ENCODE measurements around the gene ELAVL3. TPM values are rescaled to one million over a fixed set of nuclear protein-coding genes. Genes with fewer than 3 reads are reported as not detected.

The ELAVL3 gene
- total RNA-seq, 1 experiment from 2014 or later = 1.2 TPM

DNA sequence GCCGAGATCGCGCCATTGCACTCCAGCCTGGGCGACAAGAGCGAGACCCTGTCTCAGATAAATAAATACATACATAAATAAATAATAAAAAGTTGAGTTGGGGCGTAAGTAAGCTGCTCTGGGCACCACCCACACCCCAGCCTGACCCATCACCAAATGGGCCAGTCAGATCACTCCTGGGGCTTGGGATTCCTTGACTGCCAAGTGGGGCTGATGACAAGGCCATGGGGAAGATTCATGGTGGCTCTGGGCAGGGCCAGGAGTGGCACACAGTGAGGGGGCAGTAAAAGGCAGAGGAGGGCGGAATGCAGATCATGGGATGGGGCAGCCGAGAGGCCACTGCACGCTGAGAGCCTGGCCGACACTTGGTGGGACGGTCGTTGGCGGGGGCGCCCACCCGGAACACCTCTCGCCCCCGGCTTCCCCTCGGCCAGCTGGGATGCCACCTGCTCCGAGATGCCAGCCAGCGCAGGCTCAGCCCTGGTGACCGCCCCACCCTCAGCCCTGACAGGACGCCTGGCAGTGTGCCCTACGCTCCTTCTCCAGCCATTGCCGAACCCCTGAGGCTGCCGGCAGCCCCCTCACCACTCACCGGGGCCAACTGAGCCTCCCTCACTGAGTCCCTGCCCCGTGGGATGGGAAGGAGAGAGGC lies 13.9 kb upstream of the ELAVL3 start:
- TF ChIP-seq, protein P1, sequence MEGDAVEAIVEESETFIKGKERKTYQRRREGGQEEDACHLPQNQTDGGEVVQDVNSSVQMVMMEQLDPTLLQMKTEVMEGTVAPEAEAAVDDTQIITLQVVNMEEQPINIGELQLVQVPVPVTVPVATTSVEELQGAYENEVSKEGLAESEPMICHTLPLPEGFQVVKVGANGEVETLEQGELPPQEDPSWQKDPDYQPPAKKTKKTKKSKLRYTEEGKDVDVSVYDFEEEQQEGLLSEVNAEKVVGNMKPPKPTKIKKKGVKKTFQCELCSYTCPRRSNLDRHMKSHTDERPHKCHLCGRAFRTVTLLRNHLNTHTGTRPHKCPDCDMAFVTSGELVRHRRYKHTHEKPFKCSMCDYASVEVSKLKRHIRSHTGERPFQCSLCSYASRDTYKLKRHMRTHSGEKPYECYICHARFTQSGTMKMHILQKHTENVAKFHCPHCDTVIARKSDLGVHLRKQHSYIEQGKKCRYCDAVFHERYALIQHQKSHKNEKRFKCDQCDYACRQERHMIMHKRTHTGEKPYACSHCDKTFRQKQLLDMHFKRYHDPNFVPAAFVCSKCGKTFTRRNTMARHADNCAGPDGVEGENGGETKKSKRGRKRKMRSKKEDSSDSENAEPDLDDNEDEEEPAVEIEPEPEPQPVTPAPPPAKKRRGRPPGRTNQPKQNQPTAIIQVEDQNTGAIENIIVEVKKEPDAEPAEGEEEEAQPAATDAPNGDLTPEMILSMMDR (conservative IDR thresholded peaks at IDR 0.05) = no peak
- no peak overlapping the region for H3K27ac ChIP-seq (ENCODE audit: insufficient read length, low read depth, low read length)
- H3K36me3 Mint-ChIP-seq (ENCODE audit: insufficient read depth in 1 of 3, low read depth in 3 of 3) = peaks cover 2 to 27% (median 12%) of the 10 kb centered on the region in 3 experiments; a peak in 4 of 7 replicates

More for the DNA sequence above, 13.9 kb upstream of the ELAVL3 start:
- Histone ChIP-seq H3K27me3 (ENCODE audit: insufficient read depth, low read length) (no peaks in the 10 kb centered on the region), H2AK5ac (ENCODE audit: insufficient read length, low read length) (no peak overlapping the region), H2BK15ac (ENCODE audit: low read depth, low read length) (no peak overlapping the region), H2AFZ (ENCODE audit: low read length) (no peak overlapping the region), H3T11ph (ENCODE audit: low read length) (no peak overlapping the region), H2BK5ac (ENCODE audit: insufficient read length, low read length) (no peak overlapping the region), H4K20me1 (ENCODE audit: control insufficient read depth, insufficient read depth, insufficient read length) (no peaks in the 10 kb centered on the region), H3K14ac (ENCODE audit: insufficient read depth, low read length) (no peak overlapping the region), H3K9ac (ENCODE audit: extremely low read depth, insufficient read length, low read length) (no peak overlapping the region), H3K4me1 (ENCODE audit: insufficient read depth, low read length) (no peaks in the 10 kb centered on the region), H3K79me1 (ENCODE audit: insufficient read depth, low read depth, low read length, poor library complexity, severe bottlenecking) (no peaks in the 10 kb centered on the region), H3K23ac (ENCODE audit: insufficient read length, low read depth, low read length) (no peak overlapping the region), H2BK120ac (ENCODE audit: low read depth, low read length, poor library complexity, severe bottlenecking) (no peak overlapping the region), H3K4me2 (ENCODE audit: insufficient read depth, insufficient read length, low read length) (no peak overlapping the region), H3K23me2 (ENCODE audit: insufficient read length, low read depth, low read length, poor library complexity, severe bottlenecking) (peaks cover 3% of the 10 kb centered on the region), H2BK20ac (ENCODE audit: low read depth, low read length, poor library complexity, severe bottlenecking) (no peak overlapping the region), H2BK12ac (ENCODE audit: insufficient read length, low read depth, low read length) (no peak overlapping the region), H3K56ac (ENCODE audit: insufficient read length, low read depth, low read length) (no peak overlapping the region), H4K8ac (replicated peaks; ENCODE audit: insufficient read length, low read depth, low read length) (no peak overlapping the region), H3K4ac (ENCODE audit: low read depth, low read length) (no peak overlapping the region), H3K9me3 (ENCODE audit: control insufficient read depth, low read depth, low read length) (no peaks in the 10 kb centered on the region), H3K79me2 (ENCODE audit: insufficient read depth, low read length) (no peaks in the 10 kb centered on the region), H4K5ac (ENCODE audit: insufficient read length, low read depth, low read length) (no peak overlapping the region), H4K91ac (ENCODE audit: insufficient read length, low read depth, low read length) (no peak overlapping the region), H3K18ac (ENCODE audit: insufficient read length, low read depth, low read length) (no peak overlapping the region)
- peaks cover 2 to 5% of the 10 kb centered on the region in 2 experiments; a peak in 3 of 4 replicates for H3K4me1 Mint-ChIP-seq
- H3K9me3 Mint-ChIP-seq = no peaks in the 10 kb centered on the region
- WGBS (ENCODE audit: extremely low coverage, insufficient read length, low lambda C conversion rate) = no CpG with 5 or more reads among the region's 27 CpGs
- H3K4me3 Mint-ChIP-seq = no peak overlapping the region
- no peak overlapping the region for H3K27ac Mint-ChIP-seq
- no peak for DNase-seq
- no peaks in the 10 kb centered on the region for H3K27me3 Mint-ChIP-seq (ENCODE audit: low read depth)
